Neuronal stem cell (in vitro differentiated cells): Measurements from ENCODE around the gene GLIS2.

Source experiments
- DNase-seq: peaks from one replicate; pipeline ENCODE4 v3.0.0-alpha.2; 2013; ENCODE audit warnings: low spot score
- H2AFZ ChIP-seq: one replicate; pipeline ENCODE4 v1.6.1; 2013; ENCODE audit warnings: mild to moderate bottlenecking, low read length, inconsistent platforms
- H2AK5ac ChIP-seq: 2 replicates; pipeline ENCODE4 v1.6.1; 2013; ENCODE audit warnings: low read depth, mild to moderate bottlenecking, inconsistent platforms, low read length, moderate library complexity, mixed read lengths
- H2BK120ac ChIP-seq: 2 replicates; pipeline ENCODE4 v1.6.1; 2013; ENCODE audit warnings: low read depth, mild to moderate bottlenecking, inconsistent platforms, low read length, moderate library complexity, mixed read lengths
- H2BK12ac ChIP-seq: one replicate; pipeline ENCODE4 v1.6.1; 2013; ENCODE audit warnings: low read length, inconsistent platforms
- H2BK15ac ChIP-seq: 2 replicates; pipeline ENCODE4 v1.6.1; 2013; ENCODE audit warnings: mild to moderate bottlenecking, low read length, inconsistent platforms, mixed read lengths
- H2BK5ac ChIP-seq: one replicate; pipeline ENCODE4 v1.6.1; 2013; ENCODE audit warnings: inconsistent platforms, mild to moderate bottlenecking, low read length, moderate library complexity
- H3K14ac ChIP-seq: one replicate; pipeline ENCODE4 v1.6.1; 2013; ENCODE audit warnings: low read length, inconsistent platforms
- H3K18ac ChIP-seq: 2 replicates; pipeline ENCODE4 v1.6.1; 2013; ENCODE audit warnings: low read length, inconsistent platforms
- H3K23ac ChIP-seq: 2 replicates; pipeline ENCODE4 v1.6.1; 2013; ENCODE audit warnings: low read depth, mild to moderate bottlenecking, mixed read lengths, low read length, inconsistent platforms; ENCODE audit not compliant: poor library complexity
- H3K27ac ChIP-seq: replicated peaks from 3 replicates; pipeline ENCODE4 v1.5.1; 2013; ENCODE audit warnings: low read length, inconsistent platforms
- H3K27me3 ChIP-seq, 3 experiments: 2 replicates each; pipeline ENCODE4 v1.6.1; 2013; ENCODE audit warnings: low read length in 3 of 3, mild to moderate bottlenecking in 2 of 3, inconsistent platforms in 1 of 3, low read depth in 1 of 3, mixed read lengths in 1 of 3, moderate library complexity in 1 of 3; ENCODE audit not compliant: control insufficient read depth in 3 of 3, insufficient read depth in 3 of 3
- H3K36me3 ChIP-seq, 2 donors: replicated peaks in 1 of 2; 2 replicates each; pipeline ENCODE4 v1.6.1; 2013; ENCODE audit warnings: low read length in 2 of 2; ENCODE audit not compliant: control insufficient read depth in 2 of 2, insufficient read depth in 2 of 2
- H3K4ac ChIP-seq: 2 replicates; pipeline ENCODE4 v1.6.1; 2013; ENCODE audit warnings: inconsistent platforms, mild to moderate bottlenecking, low read length, moderate library complexity
- H3K4me1 ChIP-seq, 2 donors: 1 replicate in 1 of 2; 2 replicates in 1 of 2; pipeline ENCODE4 v1.6.1; 2013; ENCODE audit warnings: low read length in 2 of 2, low read depth in 1 of 2; ENCODE audit not compliant: control insufficient read depth in 2 of 2, insufficient read depth in 1 of 2
- H3K4me2 ChIP-seq: one replicate; pipeline ENCODE4 v1.6.1; 2013; ENCODE audit warnings: mild to moderate bottlenecking, low read length, inconsistent platforms; ENCODE audit not compliant: insufficient read depth, poor library complexity, severe bottlenecking
- H3K4me3 ChIP-seq, 2 donors: 2 replicates each; pipeline ENCODE4 v1.5.1; 2013; ENCODE audit warnings: low read length in 2 of 2, mild to moderate bottlenecking in 2 of 2, inconsistent platforms in 1 of 2, moderate library complexity in 1 of 2
- H3K79me1 ChIP-seq: one replicate; pipeline ENCODE4 v1.6.1; 2013; ENCODE audit warnings: low read depth, mild to moderate bottlenecking, inconsistent platforms, low read length, moderate library complexity
- H3K9ac ChIP-seq: one replicate; pipeline ENCODE4 v1.6.1; 2013; ENCODE audit warnings: mild to moderate bottlenecking, low read depth, low read length, inconsistent platforms; ENCODE audit not compliant: poor library complexity
- H3K9me3 ChIP-seq, 2 donors: replicated peaks in 1 of 2; 2 replicates each; pipeline versions ENCODE3 to v1.6.1; 2013; ENCODE audit warnings: low read length in 2 of 2, mild to moderate bottlenecking in 2 of 2, inconsistent platforms in 1 of 2, low read depth in 1 of 2, mixed read lengths in 1 of 2, moderate library complexity in 1 of 2; ENCODE audit not compliant: control insufficient read depth in 2 of 2, insufficient read depth in 1 of 2
- H4K8ac ChIP-seq: one replicate; pipeline ENCODE4 v1.6.1; 2013; ENCODE audit warnings: low read depth, mild to moderate bottlenecking, inconsistent platforms, low read length, moderate library complexity
- H4K91ac ChIP-seq: one replicate; pipeline ENCODE4 v1.6.1; 2013; ENCODE audit warnings: low read length, low read depth, mild to moderate bottlenecking, inconsistent platforms; ENCODE audit not compliant: poor library complexity
- WGBS, 2 donors: extraction: QIAGEN DNeasy Blood & Tissue Kit; methylation state at CpG; one replicate each; pipeline ENCODE4 v1.1.7; 2013; ENCODE audit warnings: missing lambda C conversion rate in 2 of 2, mixed read lengths in 1 of 2; ENCODE audit not compliant: insufficient read length in 2 of 2, insufficient replicate concordance in 1 of 2; ENCODE audit errors: extremely low coverage in 2 of 2; 5-methylcytosine and 5-hydroxymethylcytosine counted together

GLIS2 gene

GRCh38 chr16:4347765-4348509, 32.1 kb downstream of the GLIS2 start:
- no peak overlapping the region for H3K14ac ChIP-seq
- no peak overlapping the region for H3K23ac ChIP-seq
- H3K4me2 ChIP-seq = no peak overlapping the region
- peak overlapping the region; percentile 17 for H4K8ac ChIP-seq
- H3K4ac ChIP-seq = no peak overlapping the region
- H2BK120ac ChIP-seq = no peak overlapping the region
- H2AK5ac ChIP-seq = no peak overlapping the region
- no peak overlapping the region for H2AFZ ChIP-seq
- H3K27me3 ChIP-seq = no peaks in the 10 kb centered on the region
- DNase-seq = no peak
- peaks cover 0 to 4% of the 10 kb centered on the region in 2 donors for H3K9me3 ChIP-seq
- H3K27ac ChIP-seq = no peak overlapping the region
- H3K4me1 ChIP-seq = peaks cover 2 to 4% of the 10 kb centered on the region in 2 donors
- H3K36me3 ChIP-seq = peaks cover 5 to 40% of the 10 kb centered on the region in 2 donors
- H2BK12ac ChIP-seq = no peak overlapping the region
- H3K4me3 ChIP-seq = no peak overlapping the region
- no peak overlapping the region for H4K91ac ChIP-seq
- H3K9ac ChIP-seq = no peak overlapping the region
- no peak overlapping the region for H2BK5ac ChIP-seq
- H3K79me1 ChIP-seq = peaks cover 22% of the 10 kb centered on the region
- H2BK15ac ChIP-seq = no peak overlapping the region
- H3K18ac ChIP-seq = no peak overlapping the region
- WGBS, 2 donors = no CpG with 5 or more reads among the region's 17 CpGs

DNA sequence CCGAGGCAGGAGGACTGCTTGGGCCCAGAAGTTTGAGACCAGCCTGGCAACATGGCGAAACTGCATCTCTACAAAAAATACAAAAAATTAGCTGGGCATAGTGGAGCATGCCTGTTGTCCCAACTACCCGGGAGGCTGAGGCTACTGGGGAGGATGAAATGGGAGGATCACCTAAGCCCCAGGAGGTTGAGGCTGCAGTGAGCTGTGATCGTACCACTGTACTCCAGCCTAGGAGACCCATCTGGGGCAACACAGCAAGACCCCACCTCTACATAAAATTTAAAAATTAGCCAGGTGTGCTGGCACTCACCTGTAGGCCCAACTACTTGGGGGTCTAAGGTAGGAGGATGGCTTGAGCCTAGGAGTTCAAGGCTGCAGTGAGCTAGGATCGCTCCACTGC, 33.5 kb downstream of the GLIS2 start:
- Histone ChIP-seq H2BK12ac (no peak overlapping the region), H3K27me3 (no peaks in the 10 kb centered on the region), H2BK120ac (no peak overlapping the region), H4K91ac (no peak overlapping the region), H3K27ac (no peak overlapping the region), H3K4me2 (no peak overlapping the region), H3K4me3 (no peak overlapping the region), H3K18ac (no peak overlapping the region), H3K9ac (no peak overlapping the region), H3K36me3 (peaks cover 5 to 36% of the 10 kb centered on the region in 2 donors), H3K4ac (no peak overlapping the region), H3K9me3 (peaks cover 0 to 4% of the 10 kb centered on the region in 2 donors), H2AFZ (no peak overlapping the region), H3K79me1 (peaks cover 17% of the 10 kb centered on the region), H3K23ac (no peak overlapping the region), H4K8ac (no peak overlapping the region), H3K14ac (no peak overlapping the region), H2BK15ac (no peak overlapping the region), H2BK5ac (no peak overlapping the region), H2AK5ac (no peak overlapping the region), H3K4me1 (peaks cover 2 to 4% of the 10 kb centered on the region in 2 donors)
- DNase-seq = no peak
- WGBS, 2 donors = no CpG with 5 or more reads among the region's 5 CpGs

DNA sequence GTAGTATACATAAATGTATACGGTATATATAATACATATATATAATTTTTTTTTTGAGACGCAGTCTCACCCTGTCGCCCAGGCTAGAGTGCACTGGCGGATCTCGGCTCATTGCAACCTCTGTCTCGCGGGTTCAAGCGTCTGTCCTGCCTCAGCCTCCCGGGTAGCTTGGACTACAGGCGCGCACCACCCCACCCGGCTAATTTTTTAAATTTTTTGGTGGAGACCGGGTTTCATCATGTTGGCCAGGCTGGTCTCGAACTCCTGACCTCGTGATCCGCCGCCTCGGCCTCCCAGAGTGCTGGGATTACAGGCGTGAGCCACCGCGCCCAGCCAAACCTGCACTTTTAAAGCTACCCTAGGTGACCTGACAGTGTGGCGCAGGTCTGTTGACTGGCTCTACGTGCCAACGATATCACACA, 34.5 kb downstream of the GLIS2 start:
- peaks cover 15% of the 10 kb centered on the region for H3K79me1 ChIP-seq
- no peak overlapping the region for H3K14ac ChIP-seq
- H3K18ac ChIP-seq = no peak overlapping the region
- no peak overlapping the region for H4K91ac ChIP-seq
- H2BK12ac ChIP-seq = no peak overlapping the region
- peak overlapping the region; percentile 24 for H2AK5ac ChIP-seq
- no peak overlapping the region for H2BK15ac ChIP-seq
- no CpG with 5 or more reads among the region's 24 CpGs for WGBS, 2 donors
- no peak for DNase-seq
- no peaks in the 10 kb centered on the region for H3K27me3 ChIP-seq
- H3K9ac ChIP-seq = peak overlapping the region; percentile 100
- no peak overlapping the region for H3K4ac ChIP-seq
- no peak overlapping the region for H2BK5ac ChIP-seq
- peak overlapping the region; percentile 86 for H2AFZ ChIP-seq
- peaks cover 5 to 31% of the 10 kb centered on the region in 2 donors for H3K36me3 ChIP-seq
- H4K8ac ChIP-seq = no peak overlapping the region
- peak overlapping the region; percentile 85 for H3K23ac ChIP-seq
- H3K4me3 ChIP-seq = peak overlapping the region; percentile 74 to 94
- peaks cover 2 to 4% of the 10 kb centered on the region in 2 donors for H3K4me1 ChIP-seq
- H3K4me2 ChIP-seq = peak overlapping the region; percentile 59
- H3K27ac ChIP-seq = no peak overlapping the region
- H3K9me3 ChIP-seq = no peaks in the 10 kb centered on the region
- H2BK120ac ChIP-seq = no peak overlapping the region

GRCh38 chr16:4350787-4351659, 35.2 kb downstream of the GLIS2 start, which contains the start of gene PAM16:
TSS of gene PAM16 (minus strand) at chr16:4351321. CDS start at chr16:4351234, 87 bp downstream.
- Histone ChIP-seq H3K79me1 (peaks cover 10% of the 10 kb centered on the region), H4K8ac (no peak within 1 kb of the TSS), H3K14ac (no peak within 1 kb of the TSS), H2BK12ac (no peak within 1 kb of the TSS), H2AFZ (peak within 1 kb of the TSS; percentile 86), H3K4me1 (peaks cover 2 to 4% of the 10 kb centered on the region in 2 donors), H2BK5ac (no peak within 1 kb of the TSS), H2BK15ac (peak within 1 kb of the TSS; percentile 43), H4K91ac (peak within 1 kb of the TSS; percentile 90), H3K4me2 (peak within 1 kb of the TSS; percentile 59), H3K9ac (peak within 1 kb of the TSS; percentile 100), H3K23ac (peak within 1 kb of the TSS; percentile 85), H3K4me3 (peak within 1 kb of the TSS; percentile 74 to 94), H3K4ac (no peak within 1 kb of the TSS), H3K36me3 (peaks cover 5 to 26% of the 10 kb centered on the region in 2 donors), H3K9me3 (no peaks in the 10 kb centered on the region), H3K18ac (peak within 1 kb of the TSS; percentile 94), H2AK5ac (peak within 1 kb of the TSS; percentile 24), H2BK120ac (no peak within 1 kb of the TSS), H3K27me3 (no peaks in the 10 kb centered on the region), H3K27ac (peak within 1 kb of the TSS; percentile 56)
- WGBS, 2 donors = no CpG with 5 or more reads among the region's 81 CpGs
- DNase-seq = peak; percentile 97
